ENCODE measurements around the gene SUMO3.

The SUMO3 gene

DNA sequence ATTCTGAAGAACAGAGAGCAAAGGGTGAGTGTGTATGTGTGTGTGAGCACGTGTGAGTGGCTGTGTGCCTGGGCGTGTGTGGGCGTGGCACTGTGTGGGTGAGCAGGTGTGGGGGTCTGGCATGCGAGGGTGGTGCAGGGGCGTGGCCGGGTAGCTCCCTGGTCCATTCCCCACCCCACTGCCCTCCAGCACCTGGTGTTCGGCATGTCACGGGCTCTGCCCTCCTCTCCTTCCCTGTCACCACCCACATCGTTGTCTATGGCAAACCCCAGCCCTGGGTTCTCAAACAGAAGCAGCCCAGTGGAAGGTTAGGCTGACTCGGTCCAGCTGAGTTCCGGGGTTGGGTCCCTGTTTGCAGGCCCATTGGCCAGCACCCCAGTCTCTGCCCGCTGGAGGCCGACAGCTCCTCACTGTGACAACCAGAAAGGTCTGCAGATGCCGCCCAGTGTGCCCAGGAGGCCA lies 56.1 kb downstream of the SUMO3 start:
- Histone ChIP-seq H3K4me3 (ENCODE audit: low read depth, low read length) (no peak overlapping the region), H3K4me1 (no peaks in the 10 kb centered on the region), H3K36me3 (no peaks in the 10 kb centered on the region), H3K27me3 (no peaks in the 10 kb centered on the region), H3K9me3 (no peaks in the 10 kb centered on the region)
- no peak for DNase-seq
- TF ChIP-seq, protein P1, sequence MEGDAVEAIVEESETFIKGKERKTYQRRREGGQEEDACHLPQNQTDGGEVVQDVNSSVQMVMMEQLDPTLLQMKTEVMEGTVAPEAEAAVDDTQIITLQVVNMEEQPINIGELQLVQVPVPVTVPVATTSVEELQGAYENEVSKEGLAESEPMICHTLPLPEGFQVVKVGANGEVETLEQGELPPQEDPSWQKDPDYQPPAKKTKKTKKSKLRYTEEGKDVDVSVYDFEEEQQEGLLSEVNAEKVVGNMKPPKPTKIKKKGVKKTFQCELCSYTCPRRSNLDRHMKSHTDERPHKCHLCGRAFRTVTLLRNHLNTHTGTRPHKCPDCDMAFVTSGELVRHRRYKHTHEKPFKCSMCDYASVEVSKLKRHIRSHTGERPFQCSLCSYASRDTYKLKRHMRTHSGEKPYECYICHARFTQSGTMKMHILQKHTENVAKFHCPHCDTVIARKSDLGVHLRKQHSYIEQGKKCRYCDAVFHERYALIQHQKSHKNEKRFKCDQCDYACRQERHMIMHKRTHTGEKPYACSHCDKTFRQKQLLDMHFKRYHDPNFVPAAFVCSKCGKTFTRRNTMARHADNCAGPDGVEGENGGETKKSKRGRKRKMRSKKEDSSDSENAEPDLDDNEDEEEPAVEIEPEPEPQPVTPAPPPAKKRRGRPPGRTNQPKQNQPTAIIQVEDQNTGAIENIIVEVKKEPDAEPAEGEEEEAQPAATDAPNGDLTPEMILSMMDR (IDR thresholded peaks at IDR 0.05; ENCODE audit: low read depth, low read length): no peak

DNA sequence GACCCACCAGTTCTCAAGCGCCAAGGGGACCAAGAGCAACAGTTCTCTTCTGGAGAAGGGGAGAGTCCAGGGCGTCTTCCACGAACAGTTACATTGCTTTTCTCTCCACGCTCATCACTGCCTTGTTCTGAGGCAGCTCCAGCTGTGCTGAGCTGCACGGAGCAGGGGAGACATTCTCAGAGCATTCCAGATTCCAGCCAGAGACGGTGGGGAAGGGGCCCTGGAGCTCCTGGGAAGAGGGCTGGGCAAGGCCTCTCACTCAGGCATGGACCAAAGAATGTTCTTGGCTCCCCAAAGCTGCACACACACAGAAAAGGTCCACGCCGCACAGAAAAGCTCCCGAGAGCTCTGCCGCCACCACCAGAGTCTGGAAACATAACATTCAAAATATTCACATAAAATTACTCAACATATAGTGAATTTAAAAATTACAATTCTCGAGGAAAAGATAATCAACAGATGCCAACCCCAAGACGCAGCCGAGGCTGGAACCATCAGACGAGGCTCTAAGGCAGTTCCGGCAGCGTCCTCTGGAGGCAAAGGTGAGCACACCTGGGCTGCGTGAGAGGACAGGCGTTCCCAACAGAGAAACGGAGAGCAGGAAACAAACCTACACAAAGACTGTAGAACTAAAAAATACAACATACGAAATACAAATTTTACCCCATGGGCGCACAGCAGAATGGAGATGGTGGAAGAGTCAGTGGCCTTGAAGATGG lies 56.7 kb downstream of the SUMO3 start:
- H3K36me3 ChIP-seq: no peaks in the 10 kb centered on the region
- no peaks in the 10 kb centered on the region for H3K9me3 ChIP-seq
- H3K27me3 ChIP-seq: no peaks in the 10 kb centered on the region
- no peaks in the 10 kb centered on the region for H3K4me1 ChIP-seq
- TF ChIP-seq, protein P1 (IDR thresholded peaks at IDR 0.05; ENCODE audit: low read depth, low read length): peak; percentile 41
- no peak for DNase-seq
- H3K4me3 ChIP-seq (ENCODE audit: low read depth, low read length): no peak overlapping the region

DNA sequence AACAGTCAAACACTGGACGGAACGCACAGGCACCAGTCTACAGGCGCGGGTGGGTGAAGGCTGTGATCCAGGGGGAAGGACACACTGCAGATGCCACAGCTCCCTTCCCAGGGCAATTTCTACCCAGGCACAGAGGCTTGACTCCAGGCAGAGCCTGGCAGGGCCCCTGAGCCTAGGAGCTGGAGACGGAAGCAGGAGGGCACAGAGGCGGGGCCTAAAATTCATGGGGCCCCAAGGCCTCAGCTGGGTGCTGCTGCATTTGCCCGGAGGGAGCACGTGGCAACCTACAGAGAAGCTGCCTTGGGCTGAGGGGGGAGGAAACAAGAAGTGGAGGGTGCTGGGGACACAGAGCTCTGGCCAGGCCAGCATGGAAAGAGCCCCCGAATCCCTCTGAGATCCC lies 57.5 kb downstream of the SUMO3 start:
- TF ChIP-seq, protein P1 (IDR thresholded peaks at IDR 0.05; ENCODE audit: low read depth, low read length): no peak
- H3K4me3 ChIP-seq (ENCODE audit: low read depth, low read length): no peak overlapping the region
- H3K9me3 ChIP-seq: no peaks in the 10 kb centered on the region
- no peaks in the 10 kb centered on the region for H3K36me3 ChIP-seq
- no peaks in the 10 kb centered on the region; the same call in 1 of the 2 replicates for H3K27me3 ChIP-seq
- no peaks in the 10 kb centered on the region for H3K4me1 ChIP-seq
- no peak for DNase-seq

DNA sequence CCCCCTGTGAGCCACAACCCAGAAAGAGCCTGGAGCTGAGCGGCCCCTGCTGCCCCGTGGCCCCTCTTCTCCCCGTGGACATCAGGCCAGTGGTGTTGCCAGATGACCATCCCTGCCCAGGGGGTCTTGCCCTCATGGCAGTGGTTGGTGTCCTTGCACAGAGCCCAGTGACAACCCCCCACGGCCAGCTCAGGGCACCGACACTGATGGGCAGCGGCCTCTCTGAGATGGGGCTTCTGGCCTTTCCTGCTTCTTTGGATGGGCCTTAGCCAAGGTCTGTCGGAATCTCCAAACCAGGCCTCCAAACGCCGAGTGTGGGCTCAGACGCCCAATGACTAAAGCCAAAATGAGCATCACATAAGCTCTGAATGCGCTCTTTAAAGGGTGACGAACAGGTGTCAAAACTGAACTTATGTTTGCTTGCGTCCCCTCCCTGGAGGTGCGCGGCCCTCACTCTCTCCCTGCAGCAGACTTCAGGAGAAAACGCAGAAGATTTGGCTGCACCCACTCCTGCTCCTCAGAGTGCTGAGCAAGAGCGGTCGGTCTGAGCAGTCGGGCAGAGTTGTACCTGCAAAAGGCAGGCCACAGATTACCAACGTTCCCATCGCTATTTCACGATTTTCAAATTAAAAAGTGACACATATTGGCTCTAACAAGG lies 58.1 kb downstream of the SUMO3 start:
- H3K36me3 ChIP-seq: no peaks in the 10 kb centered on the region
- H3K9me3 ChIP-seq: no peaks in the 10 kb centered on the region
- no peak for DNase-seq
- no peak overlapping the region for H3K4me3 ChIP-seq (ENCODE audit: low read depth, low read length)
- TF ChIP-seq, protein P1 (IDR thresholded peaks at IDR 0.05; ENCODE audit: low read depth, low read length): no peak
- no peaks in the 10 kb centered on the region for H3K4me1 ChIP-seq
- no peaks in the 10 kb centered on the region; the same call in 1 of the 2 replicates for H3K27me3 ChIP-seq

DNA sequence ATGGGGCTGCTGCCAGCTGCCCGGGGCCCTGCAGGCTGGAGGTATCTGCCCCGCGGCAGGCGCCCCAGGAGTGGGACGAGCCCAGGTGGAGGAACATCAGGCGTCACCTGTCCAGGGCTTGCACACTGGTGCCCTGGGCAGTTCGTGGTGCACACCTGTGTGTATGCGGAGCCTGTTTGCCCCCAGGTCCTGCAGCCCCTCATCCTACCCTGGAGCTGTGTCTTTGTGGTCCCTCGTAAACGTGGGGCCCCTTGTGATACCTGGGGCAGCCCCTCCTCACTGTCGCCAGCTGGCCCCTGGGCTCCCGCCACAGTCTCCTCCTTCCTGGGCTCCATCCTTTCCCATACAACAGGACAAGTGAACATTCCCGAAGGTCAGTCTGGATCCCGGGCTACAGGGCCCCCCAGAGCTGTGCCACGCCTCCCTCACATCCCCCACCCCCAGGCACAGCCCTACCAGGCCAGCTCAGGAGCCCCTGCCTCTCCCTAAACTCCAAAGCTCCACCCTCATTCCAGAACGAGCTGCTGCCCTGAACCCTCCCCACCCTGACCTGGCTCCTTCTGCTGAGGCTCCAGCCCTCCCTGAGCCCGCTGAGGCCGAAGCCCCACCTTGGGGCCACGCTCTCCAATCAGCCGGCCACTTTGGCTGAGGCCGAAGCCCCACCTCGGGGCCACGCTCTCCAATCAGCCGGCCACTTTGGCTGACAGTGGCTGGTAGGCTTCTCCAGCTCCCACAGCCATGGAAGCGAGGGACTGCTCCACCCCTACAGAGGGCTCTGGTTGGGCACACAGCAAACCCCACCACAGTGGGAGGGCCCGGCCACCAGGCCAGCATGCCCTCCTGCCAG lies 58.9 kb downstream of the SUMO3 start:
- DNase-seq: no peak
- no peaks in the 10 kb centered on the region; the same call in 1 of the 2 replicates for H3K27me3 ChIP-seq
- no peaks in the 10 kb centered on the region for H3K9me3 ChIP-seq
- no peaks in the 10 kb centered on the region for H3K36me3 ChIP-seq
- H3K4me1 ChIP-seq: no peaks in the 10 kb centered on the region
- TF ChIP-seq, protein P1 (IDR thresholded peaks at IDR 0.05; ENCODE audit: low read depth, low read length): no peak
- no peak overlapping the region for H3K4me3 ChIP-seq (ENCODE audit: low read depth, low read length)
